HG02759 (cell line): ENCODE data around the gene NMD3.
"Not testable (repeated sequence)": the region's sequence is repeated elsewhere in the genome, so short reads cannot be mapped to it uniquely, and the experiment has no call there.

Experiments used
- ATAC-seq: cut with Tn5 transposase; IDR thresholded peaks from one replicate; pipeline ENCODE4 v1.9.1; 2021; ENCODE audit warnings: mild to moderate bottlenecking, moderate library complexity; ENCODE audit not compliant: unreplicated experiment

Gene NMD3

DNA sequence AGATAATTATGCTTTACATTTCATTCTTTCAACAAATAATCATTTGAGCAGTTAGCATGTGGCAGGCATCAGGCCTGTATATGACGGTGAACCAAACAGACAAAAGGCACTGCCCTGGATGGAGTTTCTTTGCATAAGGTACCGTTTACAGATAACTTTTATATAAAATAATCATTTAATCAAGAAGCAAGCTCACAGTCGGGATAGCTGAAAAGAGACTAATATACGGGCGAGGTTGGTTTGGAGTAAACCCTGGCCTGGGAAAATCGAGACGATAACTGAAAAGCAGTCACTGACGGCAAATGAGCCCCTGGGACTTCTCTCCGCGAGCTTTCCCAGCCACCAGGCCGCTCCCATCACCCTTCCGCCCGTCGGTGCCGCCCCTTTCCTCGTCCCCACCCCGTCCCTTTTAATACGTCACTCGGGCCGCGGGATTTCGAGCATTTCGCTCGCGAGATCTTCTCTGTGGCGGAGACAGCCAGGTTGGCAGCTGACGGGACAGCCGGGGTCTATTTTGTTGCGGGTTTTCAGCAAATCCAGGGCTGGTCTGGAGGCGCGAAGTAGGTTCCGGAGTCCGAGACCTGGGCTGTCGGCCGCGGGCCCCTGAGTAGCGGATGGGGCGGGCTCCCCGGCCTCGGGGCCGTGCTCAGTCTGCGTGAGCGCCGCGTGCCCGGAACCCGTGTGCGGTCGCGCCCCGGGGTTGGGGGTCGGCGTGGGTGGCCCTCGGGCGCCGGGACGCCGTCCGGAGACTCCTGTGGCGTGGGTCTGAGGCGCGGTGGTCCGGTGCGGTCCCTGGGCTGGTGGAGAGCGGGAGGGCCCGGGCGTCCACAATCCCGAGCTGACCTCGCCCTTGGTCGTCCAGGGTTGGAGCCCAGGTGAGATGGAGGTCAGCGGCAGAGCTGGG, at the start of gene NMD3:
Gene NMD3, plus strand, starts transcription at position 462 of the 904 bp plus-strand sequence. CDS start 703 bp downstream, outside the sequence.
- ATAC-seq: peak; percentile 99

DNA sequence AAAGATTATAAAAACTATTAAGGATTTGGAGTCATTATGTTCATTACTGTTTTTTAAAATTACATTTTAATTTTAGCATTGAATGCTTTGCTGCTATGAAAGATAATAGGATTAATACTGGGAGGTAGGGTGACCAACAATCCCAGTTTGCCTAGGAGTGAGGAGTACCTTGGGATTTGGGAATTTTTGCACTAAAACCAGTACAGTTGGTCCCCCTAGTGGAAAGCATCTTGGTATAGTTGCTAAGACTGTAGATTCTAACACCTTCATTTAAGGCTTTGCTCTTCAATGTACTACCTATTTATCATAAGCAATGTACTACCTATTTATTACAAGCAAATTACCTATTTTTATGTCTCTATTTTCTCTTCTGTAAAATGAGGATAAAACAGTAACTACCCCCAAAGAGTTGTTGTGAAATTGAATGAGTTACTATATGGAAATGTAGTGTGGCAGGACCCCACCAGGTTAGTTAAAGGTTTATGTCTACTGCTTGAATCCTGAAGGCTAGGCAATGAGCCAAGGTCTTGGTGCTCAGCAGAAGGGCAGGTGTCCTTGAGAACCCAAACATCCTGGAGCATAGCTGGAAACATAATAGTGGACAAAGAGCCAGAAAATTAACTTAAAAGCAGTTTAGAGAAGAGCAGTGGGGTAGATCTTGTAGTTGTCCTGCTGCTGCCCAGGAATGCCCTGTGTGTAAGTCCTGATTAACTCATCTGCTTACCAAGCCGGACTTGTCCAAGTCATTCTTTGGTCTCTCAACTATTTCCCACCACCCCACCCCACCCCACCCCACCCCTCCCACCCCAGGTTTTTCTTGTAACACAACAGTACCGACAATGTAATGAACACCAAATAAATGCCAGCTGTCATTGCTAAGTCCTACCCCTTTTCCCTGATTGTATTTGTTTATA, 49.2 kb upstream of the NMD3 start:
- ATAC-seq: no peak

DNA sequence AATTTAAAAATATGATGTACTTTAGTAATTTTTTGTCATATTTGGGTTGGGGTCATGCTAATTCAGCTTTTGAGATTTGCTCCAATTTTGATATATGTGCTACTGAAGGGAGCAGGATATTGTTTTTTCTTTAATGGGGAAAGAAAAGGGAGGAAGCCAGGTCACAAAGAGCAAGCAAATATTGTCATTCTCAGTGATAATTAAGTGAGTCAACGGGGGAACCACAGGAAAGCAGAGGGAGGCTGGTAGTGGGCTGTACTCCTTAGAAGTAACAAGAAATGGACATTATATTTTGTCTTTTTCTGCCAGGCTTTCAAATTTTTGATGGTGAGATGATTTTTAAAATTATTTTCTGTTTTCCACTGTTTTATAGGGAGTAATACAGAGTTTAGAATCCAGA, 45.6 kb upstream of the NMD3 start:
- no peak for ATAC-seq

DNA sequence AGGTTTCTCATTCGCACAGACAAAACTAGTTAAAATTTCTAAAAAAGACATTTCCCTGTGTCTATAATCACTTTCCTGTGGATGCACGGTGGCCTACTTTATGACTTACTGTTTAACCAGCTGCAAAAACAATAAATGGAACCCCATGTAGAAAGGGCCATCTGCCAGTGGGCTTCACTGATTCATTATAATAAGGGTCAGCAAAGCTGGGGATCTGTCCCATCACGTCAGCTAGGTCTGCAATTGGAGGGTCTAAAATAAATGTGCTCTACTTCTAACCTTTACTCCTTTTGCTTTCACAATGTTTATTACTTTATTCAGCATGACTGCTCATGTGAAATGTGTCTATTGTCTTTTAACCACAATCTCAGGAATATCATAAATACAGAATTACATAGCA, 43.1 kb upstream of the NMD3 start:
- ATAC-seq: no peak

DNA sequence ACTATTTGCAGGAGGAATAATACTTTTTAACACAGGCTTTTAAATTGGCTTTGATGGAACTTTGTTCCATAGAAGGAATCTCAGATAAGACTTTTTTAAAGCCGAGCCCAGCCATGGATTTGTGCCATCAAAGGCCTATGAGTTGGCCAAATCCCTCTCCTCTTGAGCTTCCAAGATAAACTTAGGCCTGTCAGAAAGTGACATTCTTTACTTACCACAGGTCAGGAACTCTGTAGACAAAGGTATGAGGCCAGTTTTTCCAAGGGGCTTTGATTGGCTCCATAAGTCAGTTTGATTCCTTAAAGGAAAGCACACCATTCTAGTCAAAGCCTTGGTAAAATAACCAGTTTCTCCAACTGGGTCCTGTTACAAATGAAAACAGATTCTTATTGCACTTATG, 39.7 kb upstream of the NMD3 start:
- not testable (repeated sequence) for ATAC-seq

DNA sequence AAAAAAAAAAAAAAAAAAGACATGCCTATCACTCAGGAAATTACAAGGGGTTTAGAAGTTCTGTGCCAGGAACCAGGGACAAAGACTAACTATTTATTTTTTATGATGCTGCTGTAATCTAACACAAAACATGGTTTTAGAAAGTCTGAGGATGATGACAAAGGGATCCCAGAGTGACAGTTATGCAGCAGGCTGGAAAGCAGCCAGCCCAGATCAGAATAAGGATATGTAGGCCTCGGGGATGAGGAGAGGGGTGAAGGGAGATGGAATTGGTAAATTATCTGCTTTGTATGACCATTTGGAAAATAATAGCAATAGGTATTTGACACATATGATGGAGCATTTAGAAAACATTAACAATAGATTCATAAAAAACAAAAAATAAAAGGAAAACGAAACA, 34.1 kb upstream of the NMD3 start:
- no peak for ATAC-seq

DNA sequence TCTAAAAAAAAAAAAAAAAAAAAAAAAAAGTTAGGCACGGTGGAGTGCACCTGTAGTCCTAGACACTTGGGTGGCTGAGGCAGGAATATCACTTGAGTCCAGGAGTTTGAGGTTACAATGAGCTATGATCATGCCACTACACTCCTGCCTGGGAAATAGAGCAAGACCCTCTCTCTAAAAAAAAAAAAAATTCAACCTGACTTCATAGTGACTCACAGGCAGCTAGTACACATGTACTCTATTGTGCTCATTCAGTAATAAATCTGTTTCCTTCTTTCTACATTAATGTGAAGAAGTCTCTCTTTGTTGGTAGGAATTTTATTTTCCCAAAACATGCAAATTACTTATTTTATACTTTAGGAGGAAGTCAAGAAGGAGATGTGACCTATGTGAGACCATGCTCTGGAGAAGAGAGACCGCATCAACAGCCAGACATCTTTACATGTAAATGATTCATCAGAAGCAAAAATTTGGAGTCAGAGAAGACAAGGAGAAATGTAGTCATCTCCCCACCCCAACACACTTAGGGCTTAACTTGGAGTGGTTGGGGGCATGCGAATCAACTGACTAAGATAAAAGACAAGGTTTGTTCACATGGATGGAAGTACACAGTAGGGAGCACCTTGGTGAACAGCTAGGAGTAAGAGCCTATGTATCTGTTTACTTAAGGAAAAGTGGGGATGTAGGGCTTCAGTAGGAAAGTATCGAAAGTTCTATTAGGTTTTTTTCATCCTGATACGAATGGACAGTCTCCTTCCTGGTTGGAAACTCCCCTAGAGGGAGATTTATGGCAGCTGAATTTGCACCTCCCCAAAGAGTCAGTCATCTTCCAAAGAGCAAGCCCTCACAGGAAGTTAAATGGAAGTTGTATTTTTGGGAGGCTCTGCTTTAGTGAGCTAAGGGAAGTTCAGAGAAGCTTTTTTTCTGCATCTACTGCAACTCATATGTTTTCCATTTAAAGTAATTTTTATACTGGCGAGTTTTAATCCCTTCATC, 23.0 kb upstream of the NMD3 start:
- no peak for ATAC-seq

DNA sequence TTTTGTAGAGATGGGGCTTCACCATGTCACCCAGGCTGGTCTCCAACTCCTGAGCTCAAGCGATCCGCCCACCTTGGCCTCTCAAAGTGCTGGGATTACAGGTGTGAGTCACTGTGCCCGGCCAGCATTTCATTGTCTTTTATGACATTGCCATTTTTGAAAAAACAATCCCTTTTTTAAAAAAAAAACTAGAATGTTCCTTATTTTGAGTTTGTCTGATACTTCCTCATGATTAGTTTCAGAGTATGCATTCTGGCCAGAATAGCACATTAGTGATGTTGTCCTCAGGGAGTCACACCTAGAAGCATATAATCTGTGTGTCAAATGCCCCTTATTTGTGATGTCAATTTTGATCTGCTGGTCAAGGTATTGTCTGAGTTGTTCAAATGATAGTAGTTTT, 21.2 kb upstream of the NMD3 start:
- ATAC-seq: no peak

DNA sequence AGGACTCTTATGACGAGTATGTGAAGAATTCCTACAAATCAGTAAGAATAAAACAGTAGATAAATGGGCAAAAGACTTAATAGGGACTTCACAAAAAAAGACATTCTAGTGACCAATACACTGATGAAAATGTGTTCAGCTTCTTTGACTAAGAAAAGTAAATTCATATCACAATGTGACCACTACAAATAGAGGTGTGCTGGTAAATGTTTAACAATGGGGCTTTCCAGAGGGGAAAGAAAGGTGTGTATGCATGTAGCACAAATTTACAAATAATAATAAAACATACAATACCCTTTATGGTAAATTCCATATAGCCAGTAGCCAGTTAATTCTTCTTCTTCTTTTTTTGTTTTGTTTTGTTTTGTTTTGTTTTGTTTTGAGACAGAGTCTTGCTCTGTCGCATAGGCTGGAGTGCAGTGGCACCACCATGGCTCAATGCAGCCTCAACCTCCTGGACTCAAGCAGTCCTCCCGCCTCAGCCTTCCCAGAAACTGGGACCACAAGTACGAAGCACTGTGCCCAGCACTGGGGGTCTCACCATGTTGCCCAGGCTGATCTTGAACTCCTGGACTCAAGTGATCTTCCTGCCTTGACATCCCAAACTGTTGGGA, 17.5 kb upstream of the NMD3 start:
- ATAC-seq: peak; percentile 93

DNA sequence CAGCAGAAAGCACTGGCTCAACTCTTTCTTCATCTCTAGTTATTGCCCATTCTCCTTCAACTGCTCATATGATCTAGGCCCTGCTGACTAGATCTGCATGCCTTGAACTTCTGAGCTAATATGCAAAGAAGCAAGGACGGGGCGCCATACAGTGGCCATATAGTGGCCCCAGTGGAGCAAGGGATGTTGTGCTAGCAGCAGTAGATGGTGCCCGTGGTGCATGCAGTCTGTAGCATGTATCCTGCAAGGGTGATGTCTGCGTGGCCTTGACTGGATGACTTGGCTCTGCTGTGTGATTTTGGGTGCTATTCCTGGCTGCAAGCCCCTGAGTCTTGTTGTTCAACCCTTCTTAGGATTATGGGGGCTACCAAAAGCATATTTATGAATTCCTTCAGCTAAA, 12.2 kb upstream of the NMD3 start:
- no peak for ATAC-seq

DNA sequence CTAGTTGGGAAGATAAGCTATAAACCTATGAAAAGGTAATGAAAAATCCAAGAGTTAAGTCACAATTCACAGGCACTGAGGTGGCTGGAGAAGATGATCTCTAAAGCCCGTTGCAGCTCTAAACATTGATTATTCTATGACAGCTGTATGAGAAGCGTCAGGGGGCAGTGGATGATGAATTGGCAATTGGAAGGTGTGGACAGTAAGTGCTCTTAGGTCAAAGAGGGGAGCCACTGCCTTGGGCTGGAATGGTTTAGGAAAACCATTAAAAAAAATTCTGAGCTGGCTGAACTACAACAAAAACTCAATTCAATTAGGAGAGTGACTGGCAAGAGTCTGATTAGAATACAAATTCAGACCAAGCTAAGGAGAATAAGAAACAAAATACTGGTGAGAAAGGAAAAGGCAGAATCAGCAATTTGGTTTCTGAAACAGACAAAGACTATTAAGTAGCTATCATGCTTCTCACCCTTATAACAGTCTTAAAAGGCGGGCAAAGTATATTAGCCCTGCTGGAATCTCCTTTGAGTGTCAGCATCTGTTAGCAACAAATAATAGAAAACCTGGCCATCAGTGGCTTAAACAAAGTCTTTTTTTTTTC, 8.8 kb upstream of the NMD3 start:
- no peak for ATAC-seq

DNA sequence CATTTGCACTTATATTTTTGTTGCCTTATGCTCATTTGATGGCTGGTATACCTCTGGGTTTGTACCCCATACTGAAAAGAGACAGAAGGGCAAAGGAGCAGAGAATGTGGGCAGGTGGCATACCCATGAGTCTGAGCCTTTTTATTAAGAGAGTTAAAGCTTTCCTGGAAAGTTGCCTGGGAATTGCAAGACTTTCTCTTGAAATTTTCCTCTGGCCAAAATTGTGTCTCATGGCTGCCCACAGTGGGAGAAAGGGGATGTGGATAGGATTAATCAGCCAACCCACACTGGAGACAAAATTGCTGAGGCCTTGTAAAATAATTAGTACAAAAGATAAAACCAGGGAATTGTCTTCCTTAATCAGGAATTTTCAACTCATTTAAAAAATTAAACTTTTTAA, 8.2 kb upstream of the NMD3 start:
- no peak for ATAC-seq

DNA sequence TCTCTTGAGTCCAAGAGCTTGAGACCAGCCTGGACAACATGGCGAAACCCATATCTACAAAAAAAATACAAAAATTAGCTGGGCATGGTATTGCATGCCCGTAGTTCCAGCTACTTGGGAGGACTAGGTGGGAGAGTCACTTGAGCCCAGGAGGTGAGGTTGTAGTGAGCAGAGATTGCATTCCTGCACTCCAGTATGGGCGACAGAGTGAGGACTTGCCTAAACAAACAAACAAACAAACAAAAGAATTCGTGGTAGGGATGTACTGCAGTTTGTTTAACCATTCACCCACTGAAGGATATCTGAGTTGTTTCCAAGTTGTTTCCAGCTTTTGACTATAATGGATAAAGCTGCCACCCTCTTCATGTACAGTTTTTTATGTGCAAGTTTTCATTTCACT, 7.5 kb upstream of the NMD3 start:
- no peak for ATAC-seq

DNA sequence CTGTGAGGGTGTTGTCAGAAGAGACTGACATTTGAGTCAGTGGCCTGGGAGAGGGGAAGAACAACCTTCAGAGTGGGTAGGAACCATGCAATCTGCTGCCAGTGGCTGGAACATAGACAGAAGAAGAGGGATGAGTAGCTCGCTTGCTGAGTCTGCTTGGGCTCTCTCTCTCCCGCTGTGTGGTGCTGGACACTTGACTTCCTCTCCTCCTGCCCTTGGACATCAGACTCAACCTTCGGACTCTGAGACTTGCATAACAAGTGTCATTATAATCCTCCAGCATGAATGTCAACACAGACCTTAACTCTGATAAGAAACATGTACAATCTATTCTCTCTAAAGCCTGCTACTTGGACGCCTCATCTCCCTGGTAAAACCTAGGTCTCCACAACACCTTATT, 5.9 kb upstream of the NMD3 start:
- ATAC-seq: no peak

DNA sequence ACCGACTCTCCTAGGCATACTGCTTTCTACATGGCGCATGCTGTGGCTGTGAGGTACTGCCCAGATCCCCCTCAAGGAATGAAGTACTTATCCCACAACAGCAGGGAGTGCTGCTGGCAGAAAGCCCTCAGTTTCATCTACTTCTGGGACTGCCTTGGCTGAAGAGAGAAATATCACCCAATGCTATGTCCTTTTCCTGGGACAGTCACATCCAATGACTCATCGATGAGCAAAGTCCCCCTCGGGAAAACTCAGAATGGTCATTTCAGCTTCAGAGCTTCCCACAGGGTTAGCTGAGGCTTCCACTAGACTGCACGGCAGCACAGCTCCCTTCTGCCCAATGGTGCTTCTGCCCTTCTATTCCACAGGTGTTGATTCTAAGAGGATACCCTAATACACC, 3.6 kb upstream of the NMD3 start:
- no peak for ATAC-seq

DNA sequence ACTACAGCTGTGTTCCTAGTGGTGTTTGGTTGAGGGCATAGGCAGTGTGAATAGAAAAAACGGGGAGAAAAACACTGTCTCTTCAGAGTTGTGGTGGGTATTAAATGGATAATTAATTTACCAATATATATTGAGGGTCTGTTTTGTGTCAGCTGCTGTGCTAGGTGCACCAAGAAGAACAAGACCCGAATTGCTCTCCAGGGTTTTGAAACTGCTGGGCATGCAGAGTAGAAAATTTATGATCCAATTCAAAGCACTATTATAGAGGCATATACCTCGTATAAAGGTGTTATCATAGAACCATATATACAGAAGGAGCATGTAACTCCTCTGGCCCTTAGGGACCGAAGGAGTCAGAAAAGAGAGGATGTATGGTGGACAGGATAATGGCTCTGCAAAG, 1.6 kb upstream of the NMD3 start:
- no peak for ATAC-seq

DNA sequence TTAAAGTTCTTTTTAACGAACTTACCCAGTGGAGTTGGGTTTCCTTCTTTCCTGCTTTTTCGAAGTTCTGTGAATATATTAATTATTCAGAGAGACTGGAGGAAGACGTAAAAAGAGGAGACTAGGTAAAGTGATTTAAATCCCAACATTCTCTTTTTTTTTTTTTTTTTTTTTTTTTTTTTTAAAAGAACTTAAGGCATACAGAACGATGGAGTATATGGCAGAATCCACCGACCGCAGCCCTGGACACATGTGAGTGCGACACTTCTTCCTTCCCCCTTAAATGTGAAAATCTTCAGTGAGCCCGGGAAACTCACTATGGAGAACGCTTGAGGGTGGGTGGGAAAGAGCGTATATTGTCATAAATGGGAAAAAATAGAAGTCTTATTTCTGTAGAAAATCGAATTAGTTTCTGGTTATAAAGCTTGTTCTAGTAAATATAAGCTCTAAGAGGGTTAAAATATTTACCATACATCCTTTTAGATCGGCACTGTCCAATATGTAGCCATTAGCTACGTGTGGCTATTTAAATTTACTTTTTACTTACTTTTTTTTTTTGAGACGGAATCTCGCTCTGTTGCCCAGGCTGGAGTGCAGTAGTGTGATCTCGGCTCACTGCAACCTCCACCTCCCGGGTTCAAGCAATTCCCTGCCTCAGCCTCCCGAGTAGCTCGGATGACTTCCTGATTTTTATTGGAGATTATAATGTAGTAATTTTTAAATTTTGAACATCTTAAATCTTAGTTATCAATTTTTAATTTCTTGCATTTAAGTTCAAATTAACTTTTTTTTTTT, 892 bp downstream of the NMD3 start:
- no peak for ATAC-seq

DNA sequence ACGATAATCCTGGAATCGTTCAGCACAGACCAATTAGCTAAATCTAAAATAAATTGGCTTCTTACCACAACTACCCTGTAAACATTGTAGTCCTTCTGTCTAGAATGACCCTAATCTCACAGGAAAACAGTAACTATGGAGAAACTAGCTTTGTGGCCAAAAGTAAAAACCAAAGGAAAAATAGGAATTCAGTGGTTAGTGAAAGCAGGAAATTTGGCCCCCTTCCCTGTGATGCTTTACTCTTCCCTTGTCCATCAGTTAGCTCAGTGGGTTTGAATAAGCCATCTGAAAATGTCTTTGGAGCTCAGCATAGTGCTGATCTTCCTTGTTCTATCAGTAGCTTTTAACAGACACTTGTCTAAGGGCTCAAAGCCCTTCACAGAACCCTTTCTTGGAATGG, 1.6 kb downstream of the NMD3 start:
- no peak for ATAC-seq

DNA sequence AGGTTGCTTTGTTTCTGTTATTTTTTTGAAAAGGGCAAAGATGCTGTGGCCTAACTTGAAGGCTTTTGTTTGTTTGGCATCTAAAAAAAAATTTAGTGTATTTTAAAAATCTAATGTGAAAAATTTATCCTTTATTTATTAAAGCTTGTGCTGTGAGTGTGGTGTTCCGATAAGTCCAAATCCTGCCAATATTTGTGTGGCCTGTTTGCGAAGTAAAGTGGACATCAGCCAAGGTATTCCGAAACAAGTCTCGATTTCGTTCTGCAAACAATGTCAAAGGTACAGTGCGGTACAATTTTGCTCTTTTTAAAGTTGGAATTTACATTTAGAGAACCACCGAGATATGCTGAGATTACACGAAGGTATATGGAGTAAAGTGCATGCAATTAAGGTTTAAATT, 3.7 kb downstream of the NMD3 start:
- ATAC-seq: no peak
